WERI-Rb-1 (cell line): ENCODE results near the gene LRRC59.

Experiments
- DNase-seq: peaks from one replicate; pipeline ENCODE4 v3.0.0-alpha.2; 2020
- H3K27ac ChIP-seq: fragments of 250-450 bp; sonication (Bioruptor Pico); 2 replicates; pipeline ENCODE4 v1.5.1; 2020; ENCODE audit warnings: mild to moderate bottlenecking, moderate library complexity
- H3K27me3 ChIP-seq: fragments of 250-450 bp; sonication (Bioruptor Pico); 2 replicates; pipeline ENCODE4 v1.5.1; 2021; ENCODE audit warnings: mild to moderate bottlenecking, low read depth, moderate library complexity; ENCODE audit not compliant: insufficient read depth, severe bottlenecking
- H3K36me3 ChIP-seq: fragments of 250-450 bp; sonication (Bioruptor Pico); 2 replicates; pipeline ENCODE4 v1.5.1; 2020; ENCODE audit warnings: mild to moderate bottlenecking, moderate library complexity
- H3K4me3 ChIP-seq: 2 replicates; pipeline ENCODE4 v1.5.1; 2011; ENCODE audit warnings: low read depth, mild to moderate bottlenecking, control low read depth, low read length
- H3K9me3 ChIP-seq: fragments of 250-450 bp; sonication (Bioruptor Pico); 2 replicates; pipeline ENCODE4 v1.5.1; 2021; ENCODE audit warnings: mild to moderate bottlenecking, moderate library complexity; ENCODE audit not compliant: severe bottlenecking
- TF ChIP-seq, protein P1 (sequence below): IDR thresholded peaks from 2 replicates; pipeline ENCODE4 v1.5.1; 2011; ENCODE audit warnings: low read depth, mild to moderate bottlenecking, control low read depth, inconsistent platforms, low read length

Gene LRRC59

DNA sequence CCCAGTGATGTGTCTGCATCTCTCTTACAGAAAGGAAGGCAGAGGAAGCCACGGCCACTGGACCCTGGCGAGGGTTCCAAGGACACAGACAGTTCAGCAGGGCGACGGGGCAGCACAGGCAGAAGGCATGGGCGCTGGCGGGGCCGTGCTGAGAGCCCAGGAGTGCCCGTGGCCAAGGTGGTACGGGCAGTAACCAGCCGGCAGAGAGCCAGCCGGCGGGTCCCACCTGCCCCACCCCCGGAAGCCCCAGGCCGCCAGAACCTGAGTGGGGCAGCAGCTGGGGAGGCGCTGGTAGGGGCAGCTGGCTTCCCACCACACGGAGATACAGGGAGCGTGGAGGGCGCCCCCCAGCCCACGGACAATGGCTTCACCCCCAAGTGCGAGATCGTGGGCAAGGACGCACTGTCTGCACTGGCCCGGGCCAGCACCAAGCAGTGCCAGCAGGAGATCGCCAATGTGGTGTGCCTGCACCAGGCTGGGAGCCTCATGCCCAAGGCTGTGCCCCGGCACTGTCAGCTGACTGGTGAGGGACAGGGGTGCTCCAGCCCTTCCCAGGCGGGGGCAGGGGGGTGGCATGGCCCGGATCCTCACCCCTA, 43.6 kb downstream of the LRRC59 start:
- no peak overlapping the region for H3K4me3 ChIP-seq
- TF ChIP-seq, protein P1, sequence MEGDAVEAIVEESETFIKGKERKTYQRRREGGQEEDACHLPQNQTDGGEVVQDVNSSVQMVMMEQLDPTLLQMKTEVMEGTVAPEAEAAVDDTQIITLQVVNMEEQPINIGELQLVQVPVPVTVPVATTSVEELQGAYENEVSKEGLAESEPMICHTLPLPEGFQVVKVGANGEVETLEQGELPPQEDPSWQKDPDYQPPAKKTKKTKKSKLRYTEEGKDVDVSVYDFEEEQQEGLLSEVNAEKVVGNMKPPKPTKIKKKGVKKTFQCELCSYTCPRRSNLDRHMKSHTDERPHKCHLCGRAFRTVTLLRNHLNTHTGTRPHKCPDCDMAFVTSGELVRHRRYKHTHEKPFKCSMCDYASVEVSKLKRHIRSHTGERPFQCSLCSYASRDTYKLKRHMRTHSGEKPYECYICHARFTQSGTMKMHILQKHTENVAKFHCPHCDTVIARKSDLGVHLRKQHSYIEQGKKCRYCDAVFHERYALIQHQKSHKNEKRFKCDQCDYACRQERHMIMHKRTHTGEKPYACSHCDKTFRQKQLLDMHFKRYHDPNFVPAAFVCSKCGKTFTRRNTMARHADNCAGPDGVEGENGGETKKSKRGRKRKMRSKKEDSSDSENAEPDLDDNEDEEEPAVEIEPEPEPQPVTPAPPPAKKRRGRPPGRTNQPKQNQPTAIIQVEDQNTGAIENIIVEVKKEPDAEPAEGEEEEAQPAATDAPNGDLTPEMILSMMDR: no peak
- H3K9me3 ChIP-seq: no peaks in the 10 kb centered on the region
- H3K36me3 ChIP-seq: peaks cover 47% of the 10 kb centered on the region
- no peak overlapping the region for H3K27ac ChIP-seq
- no peaks in the 10 kb centered on the region for H3K27me3 ChIP-seq
- DNase-seq: no peak

DNA sequence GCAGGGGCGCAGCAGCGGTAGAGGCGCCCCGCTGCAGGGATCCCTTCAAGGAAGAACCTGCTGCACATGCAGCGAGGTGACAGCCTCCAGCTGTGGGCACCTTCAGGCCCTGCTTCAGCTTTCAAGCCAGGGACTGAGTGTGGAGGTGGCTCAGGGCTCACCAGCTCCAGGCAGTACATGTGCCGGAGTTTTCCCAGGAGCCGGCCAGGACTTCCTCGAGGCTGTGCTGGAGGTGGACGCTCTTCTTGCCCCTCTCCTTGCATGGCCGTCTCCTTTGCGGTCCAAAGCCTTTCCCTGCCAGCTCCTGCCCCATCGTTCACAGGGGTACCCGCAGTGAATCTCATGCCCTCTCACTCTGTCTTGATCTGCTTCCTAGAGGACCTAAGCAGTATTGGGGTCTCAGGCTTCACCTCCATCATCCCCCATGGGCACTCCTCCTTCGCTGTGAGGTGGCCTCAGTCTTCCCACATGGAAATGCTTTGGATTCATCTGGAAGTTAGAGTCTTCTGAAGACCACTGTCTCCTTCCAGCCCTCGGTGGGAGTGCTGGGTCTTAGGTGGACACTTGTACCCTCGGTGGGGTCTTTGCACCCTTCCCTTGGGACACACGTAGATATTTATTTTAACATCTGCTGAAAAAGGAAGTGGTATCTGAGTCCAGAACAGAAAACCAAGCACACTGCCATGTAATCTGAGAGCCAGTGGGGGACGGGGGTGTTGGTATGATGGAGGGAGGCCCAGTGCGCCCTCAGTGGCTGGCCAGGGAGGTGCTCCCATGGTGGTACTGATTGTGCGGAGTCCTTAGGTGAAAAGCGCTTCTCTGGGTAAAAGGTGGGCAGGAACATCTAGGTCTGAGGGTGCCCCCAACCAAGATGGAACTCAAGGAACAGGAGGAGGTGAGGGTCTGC, 44.4 kb downstream of the LRRC59 start:
- TF ChIP-seq, protein P1: no peak
- Histone ChIP-seq H3K9me3 (no peaks in the 10 kb centered on the region), H3K4me3 (no peak overlapping the region), H3K27me3 (no peaks in the 10 kb centered on the region), H3K27ac (no peak overlapping the region), H3K36me3 (peaks cover 39% of the 10 kb centered on the region)
- DNase-seq: no peak

DNA sequence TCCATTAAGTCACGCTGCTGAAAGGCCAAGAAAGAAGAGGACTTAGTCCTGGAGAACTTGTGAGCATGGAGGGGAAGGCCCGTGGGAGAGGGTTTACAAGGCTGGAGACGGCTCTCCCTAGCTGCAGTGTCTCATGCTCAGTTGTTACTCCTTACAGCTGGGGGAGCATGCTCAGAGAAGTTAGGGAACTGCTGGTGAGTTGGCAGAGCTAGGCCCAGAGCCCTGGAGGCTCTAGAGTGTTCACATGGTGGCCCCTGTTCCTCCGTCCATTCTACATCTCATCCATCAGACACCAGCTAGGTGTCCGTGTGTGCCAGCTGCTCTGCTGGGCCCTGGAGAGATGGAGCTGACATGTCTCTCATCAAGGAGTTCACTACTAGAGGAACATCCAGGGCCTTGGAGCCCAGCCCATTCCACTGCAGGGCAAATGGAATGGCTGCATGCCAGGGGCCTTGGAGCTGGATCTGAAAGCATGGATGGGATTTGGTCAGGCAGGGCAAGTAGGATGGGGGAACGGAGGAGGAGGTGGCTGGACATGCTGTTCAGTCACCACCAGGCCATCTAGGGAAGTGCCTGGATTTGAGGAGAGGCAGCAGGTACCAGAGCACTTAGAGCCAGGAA, 45.1 kb downstream of the LRRC59 start:
- Histone ChIP-seq H3K9me3 (no peaks in the 10 kb centered on the region), H3K27ac (no peak overlapping the region), H3K27me3 (no peaks in the 10 kb centered on the region), H3K4me3 (no peak overlapping the region), H3K36me3 (peaks cover 34% of the 10 kb centered on the region)
- DNase-seq: no peak
- TF ChIP-seq, protein P1: no peak

DNA sequence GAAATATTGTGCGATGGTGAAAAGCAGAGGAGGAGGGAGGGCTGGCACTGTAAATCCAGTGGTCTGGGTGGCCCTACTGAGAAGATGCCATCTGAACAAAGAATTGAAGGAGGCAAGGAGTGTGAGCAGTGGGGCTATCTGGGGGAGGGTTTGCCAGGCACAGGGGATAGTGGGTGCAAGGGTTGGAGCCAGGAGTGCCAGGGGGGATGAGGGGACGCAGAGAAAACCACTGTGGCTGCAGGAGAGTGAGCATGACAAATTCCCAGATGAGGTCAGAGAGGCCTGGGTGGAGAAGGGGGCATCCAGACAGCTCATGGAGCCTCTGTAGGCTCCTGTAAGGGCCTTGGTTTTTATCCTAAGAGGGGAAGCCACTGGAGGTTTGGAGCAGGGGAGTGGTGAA, 46.6 kb downstream of the LRRC59 start:
- Histone ChIP-seq H3K9me3 (no peaks in the 10 kb centered on the region), H3K36me3 (peaks cover 22% of the 10 kb centered on the region), H3K27ac (no peak overlapping the region), H3K27me3 (no peaks in the 10 kb centered on the region), H3K4me3 (no peak overlapping the region)
- DNase-seq: no peak
- TF ChIP-seq, protein P1: no peak

DNA sequence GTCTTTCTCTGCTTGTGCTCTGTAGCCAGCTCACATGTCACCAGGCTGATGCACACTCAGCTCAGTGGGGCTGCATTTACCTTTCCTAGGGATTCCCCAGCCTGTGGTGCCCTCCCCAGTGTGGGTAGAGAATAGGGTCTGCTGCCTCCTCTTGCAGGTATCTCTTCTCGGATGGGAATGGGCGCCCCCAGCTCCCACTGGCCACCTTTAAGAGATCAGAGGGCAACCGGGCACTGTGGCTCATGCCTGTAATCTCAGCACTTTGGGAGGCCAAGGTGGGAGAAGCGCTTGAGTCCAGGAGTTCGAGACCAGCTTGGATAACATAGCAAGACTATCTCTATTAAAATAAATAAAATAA, 48.1 kb downstream of the LRRC59 start:
- no peak overlapping the region for H3K4me3 ChIP-seq
- DNase-seq: no peak
- H3K27me3 ChIP-seq: no peaks in the 10 kb centered on the region
- H3K27ac ChIP-seq: no peak overlapping the region
- TF ChIP-seq, protein P1: no peak
- no peaks in the 10 kb centered on the region for H3K9me3 ChIP-seq
- H3K36me3 ChIP-seq: peaks cover 7% of the 10 kb centered on the region
